Bronchial epithelial cell (primary cell): ENCODE measurements around the gene RDH14. TPM values are rescaled to one million over a fixed set of nuclear protein-coding genes. Genes with fewer than 3 reads are reported as not detected.

Experiments
- DNase-seq: peaks from one replicate; pipeline ENCODE4 v3.0.0-alpha.2; 2010; ENCODE audit warnings: low read depth
- FAIRE-seq: peaks from 2 replicates; lab custom pipeline; 2011; peaks lifted over from hg19 to GRCh38; lab: Jason Lieb, UNC
- H3K27me3 ChIP-seq: 2 replicates; pipeline ENCODE4 v1.5.1; 2011; ENCODE audit warnings: low read length; ENCODE audit not compliant: control insufficient read depth, insufficient read depth
- H3K36me3 ChIP-seq: 2 replicates; pipeline ENCODE4 v1.5.1; 2011; ENCODE audit warnings: low read length; ENCODE audit not compliant: control insufficient read depth, insufficient read depth
- H3K4me3 ChIP-seq: 2 replicates; pipeline ENCODE4 v1.5.1; 2011; ENCODE audit warnings: mild to moderate bottlenecking, low read depth, low read length, control low read depth
- CTCF ChIP-seq: IDR thresholded peaks from 2 replicates; pipeline ENCODE4 v1.5.1; 2011; ENCODE audit warnings: mild to moderate bottlenecking, moderate library complexity, low read length, control low read depth, inconsistent platforms; ENCODE audit not compliant: insufficient read depth, severe bottlenecking
- total RNA-seq: library from RNA; depleted of rRNA; stranded (reverse); fragments of >200 nt; gene quantifications from 2 replicates; pipeline ENCODE4 v1.2.1, GENCODE V29; 2014

The RDH14 gene
- total RNA-seq, 1 donor from 2014 or later: 18.2 TPM

- Histone ChIP-seq H3K4me3 (no peak overlapping the region), H3K36me3 (no peaks in the 10 kb centered on the region), H3K27me3 (no peaks in the 10 kb centered on the region)
- DNase-seq (no peak), FAIRE-seq (no peak)
- TF ChIP-seq CTCF: no peak
Measured at GRCh38 chr2:18526429-18526828, 34.0 kb downstream of the RDH14 start.

GRCh38 chr2:18525852-18526251 is 34.6 kb downstream of the RDH14 start:
- no peak for FAIRE-seq
- H3K4me3 ChIP-seq: no peak overlapping the region
- H3K36me3 ChIP-seq: no peaks in the 10 kb centered on the region
- TF ChIP-seq CTCF: no peak
- DNase-seq: no peak
- no peaks in the 10 kb centered on the region for H3K27me3 ChIP-seq

GRCh38 chr2:18525236-18525635 is 35.2 kb downstream of the RDH14 start:
- FAIRE-seq (no peak), DNase-seq (no peak)
- no peak for TF ChIP-seq CTCF
- H3K4me3 ChIP-seq: no peak overlapping the region
- no peaks in the 10 kb centered on the region for H3K36me3 ChIP-seq
- H3K27me3 ChIP-seq: no peaks in the 10 kb centered on the region

- H3K27me3 ChIP-seq: no peaks in the 10 kb centered on the region
- no peak for FAIRE-seq
- TF ChIP-seq CTCF: no peak
- no peaks in the 10 kb centered on the region for H3K36me3 ChIP-seq
- DNase-seq: peak; percentile 27
- no peak overlapping the region for H3K4me3 ChIP-seq
Measured at GRCh38 chr2:18522484-18523146, 37.8 kb downstream of the RDH14 start.

GRCh38 chr2:18520451-18521425 is 39.7 kb downstream of the RDH14 start:
- peak; percentile 88 for TF ChIP-seq CTCF
- no peaks in the 10 kb centered on the region for H3K36me3 ChIP-seq
- DNase-seq (peak; percentile 54), FAIRE-seq (no peak)
- no peak overlapping the region for H3K4me3 ChIP-seq
- H3K27me3 ChIP-seq: no peaks in the 10 kb centered on the region
